GM12891 (cell line): ENCODE results near the gene RNF20.
"Not testable (repeated sequence)": the region's sequence is repeated elsewhere in the genome, so short reads cannot be mapped to it uniquely, and the experiment has no call there.

ENCODE experiments used
- PAX5 ChIP-seq: IDR thresholded peaks from 2 replicates; pipeline ENCODE4 v1.6.1; 2011; ENCODE audit warnings: low read length, moderate library complexity, mild to moderate bottlenecking; ENCODE audit not compliant: insufficient read depth, severe bottlenecking
- POLR2A ChIP-seq: IDR thresholded peaks from 2 replicates; pipeline ENCODE4 v1.6.1; 2011; ENCODE audit warnings: low read depth, low read length, control low read depth
- POLR2AphosphoS5 ChIP-seq: IDR thresholded peaks from 2 replicates; pipeline ENCODE4 v1.6.1; 2011; ENCODE audit warnings: low read depth, low read length, control low read depth
- POU2F2 ChIP-seq: IDR thresholded peaks from 2 replicates; pipeline ENCODE4 v1.6.1; 2011; ENCODE audit warnings: low read depth, mild to moderate bottlenecking, control low read depth, low read length, moderate library complexity
- SPI1 ChIP-seq: IDR thresholded peaks from 2 replicates; pipeline ENCODE4 v1.6.1; 2011; ENCODE audit warnings: low read depth, low read length, control low read depth
- TAF1 ChIP-seq: IDR thresholded peaks from 2 replicates; pipeline ENCODE4 v1.6.1; 2011; ENCODE audit warnings: low read depth, low read length, control low read depth

- not testable (repeated sequence) for TF ChIP-seq POLR2AphosphoS5, POLR2A, POU2F2, SPI1, PAX5, TAF1
Measured at GRCh38 chr9:101590074-101590473, 56.4 kb downstream of the RNF20 start.
